ENCODE measurements around the gene FBXW2. TPM values are rescaled to one million over a fixed set of nuclear protein-coding genes. Genes with fewer than 3 reads are reported as not detected.

The FBXW2 gene
- total and polyA plus RNA-seq, 2 donors (not counting 1 experiment from before 2014, with no cell fraction given) = 14.9 to 70.6 TPM

- no peak overlapping the region for H3K9ac ChIP-seq (ENCODE audit: low read length)
- DNase-seq = no peak
- H3K4me1 Mint-ChIP-seq = no peaks in the 10 kb centered on the region
- no peak overlapping the region for H3K4me3 Mint-ChIP-seq
- intact Hi-C loops (cut with micrococcal nuclease) = no loop called here
- H3K4me3 ChIP-seq (ENCODE audit: control extremely low read depth in 1 of 5, extremely low read depth in 1 of 5, insufficient read depth in 1 of 5, low read depth in 2 of 5, low read length in 4 of 5) = no peak overlapping the region
- ATAC-seq (ENCODE audit: low read depth) = no peak
- H3K4me2 ChIP-seq (replicated peaks; ENCODE audit: low read depth, low read length, poor library complexity, severe bottlenecking) = no peak overlapping the region
- peaks cover 20 to 67% of the 10 kb centered on the region in 2 experiments for H3K36me3 ChIP-seq (replicated peaks in 1 of 2; ENCODE audit: control extremely low read depth in 1 of 2, control insufficient read depth in 1 of 2, extremely low read depth in 1 of 2, insufficient read depth in 2 of 2, low read length in 1 of 2)
- POLR2A ChIA-PET = no interaction called here
- H3K27ac ChIP-seq (ENCODE audit: low read length in 2 of 2) = no peak overlapping the region
- H3K27ac Mint-ChIP-seq = no peak overlapping the region
- H2AFZ ChIP-seq (ENCODE audit: insufficient read depth, low read depth, low read length, poor library complexity, severe bottlenecking) = no peak overlapping the region
- H3K79me2 ChIP-seq (ENCODE audit: control insufficient read depth, insufficient read depth, low read length) = peaks cover 3% of the 10 kb centered on the region
- no peaks in the 10 kb centered on the region for H3K9me3 ChIP-seq (ENCODE audit: control extremely low read depth in 1 of 3, control insufficient read depth in 2 of 3, insufficient read depth in 1 of 3, low read length in 2 of 3)
- H3K9me3 Mint-ChIP-seq (ENCODE audit: insufficient read depth) = no peaks in the 10 kb centered on the region
- no peaks in the 10 kb centered on the region for H3K4me1 ChIP-seq (ENCODE audit: control insufficient read depth in 2 of 2, insufficient read depth in 2 of 2, low read length in 2 of 2)
- H3K27me3 Mint-ChIP-seq = no peaks in the 10 kb centered on the region
- no peak for TF ChIP-seq CTCF (IDR thresholded peaks at IDR 0.05)
- TF ChIP-seq EZH2 (IDR thresholded peaks at IDR 0.05; ENCODE audit: borderline replicate concordance, insufficient read depth, low read depth, low read length, poor library complexity, severe bottlenecking) = no peak
- H3K27me3 ChIP-seq (replicated peaks in 1 of 4; ENCODE audit: control extremely low read depth in 1 of 4, control insufficient read depth in 3 of 4, insufficient read depth in 4 of 4, low read length in 3 of 4) = no peaks in the 10 kb centered on the region
- H4K20me1 ChIP-seq (ENCODE audit: control insufficient read depth, insufficient read depth, low read length, poor library complexity, severe bottlenecking) = no peaks in the 10 kb centered on the region
- 98% methylated on average over 11 of the region's 11 CpGs for WGBS (ENCODE audit: insufficient coverage)
- CTCF ChIA-PET = interaction anchor here (0.6 to 5.2 kb wide), 3 partner anchors 9 to 296 kb away, joined by 3 to 24 read pairs (median 6); no protein-coding TSS in a partner anchor
Observed at GRCh38 chr9:120764476-120764875, 28.7 kb downstream of the FBXW2 start.

GRCh38 chr9:120761006-120761405, 32.2 kb downstream of the FBXW2 start:
- CTCF ChIA-PET = interaction anchor here (0.9 to 4.2 kb wide), 4 partner anchors 176 to 303 kb away, joined by 3 to 14 read pairs (median 4); no protein-coding TSS in a partner anchor
- no peak for TF ChIP-seq EZH2 (IDR thresholded peaks at IDR 0.05; ENCODE audit: borderline replicate concordance, insufficient read depth, low read depth, low read length, poor library complexity, severe bottlenecking)
- no peak for TF ChIP-seq CTCF (IDR thresholded peaks at IDR 0.05)
- Mint-ChIP-seq H3K27ac (no peak overlapping the region), H3K4me3 (no peak overlapping the region), H3K27me3 (no peaks in the 10 kb centered on the region), H3K4me1 (peaks cover 22% of the 10 kb centered on the region), H3K9me3 (ENCODE audit: insufficient read depth) (no peaks in the 10 kb centered on the region)
- intact Hi-C loops (cut with micrococcal nuclease) = no loop called here
- H3K27me3 ChIP-seq (replicated peaks in 1 of 4; ENCODE audit: control extremely low read depth in 1 of 4, control insufficient read depth in 3 of 4, insufficient read depth in 4 of 4, low read length in 3 of 4) = no peaks in the 10 kb centered on the region
- no peak overlapping the region for H3K4me3 ChIP-seq (ENCODE audit: control extremely low read depth in 1 of 5, extremely low read depth in 1 of 5, insufficient read depth in 1 of 5, low read depth in 2 of 5, low read length in 4 of 5)
- peaks cover 2 to 13% of the 10 kb centered on the region in 2 donors for H3K4me1 ChIP-seq (ENCODE audit: control insufficient read depth in 2 of 2, insufficient read depth in 2 of 2, low read length in 2 of 2)
- H2AFZ ChIP-seq (ENCODE audit: insufficient read depth, low read depth, low read length, poor library complexity, severe bottlenecking) = no peak overlapping the region
- ATAC-seq (ENCODE audit: low read depth) (no peak), DNase-seq (no peak)
- no peak overlapping the region for H3K9ac ChIP-seq (ENCODE audit: low read length)
- no peak overlapping the region for H3K27ac ChIP-seq (ENCODE audit: low read length in 2 of 2)
- H3K36me3 ChIP-seq (replicated peaks in 1 of 2; ENCODE audit: control extremely low read depth in 1 of 2, control insufficient read depth in 1 of 2, extremely low read depth in 1 of 2, insufficient read depth in 2 of 2, low read length in 1 of 2) = peaks cover 12 to 40% of the 10 kb centered on the region in 2 experiments
- H3K9me3 ChIP-seq (ENCODE audit: control extremely low read depth in 1 of 3, control insufficient read depth in 2 of 3, insufficient read depth in 1 of 3, low read length in 2 of 3) = no peaks in the 10 kb centered on the region
- WGBS (ENCODE audit: insufficient coverage) = 100% methylated on average over 1 of the region's 2 CpGs
- POLR2A ChIA-PET = no interaction called here
- H3K79me2 ChIP-seq (ENCODE audit: control insufficient read depth, insufficient read depth, low read length) = no peaks in the 10 kb centered on the region
- no peaks in the 10 kb centered on the region for H4K20me1 ChIP-seq (ENCODE audit: control insufficient read depth, insufficient read depth, low read length, poor library complexity, severe bottlenecking)
- no peak overlapping the region for H3K4me2 ChIP-seq (replicated peaks; ENCODE audit: low read depth, low read length, poor library complexity, severe bottlenecking)
